ENCODE results near the gene JADE1. TPM values are rescaled to one million over a fixed set of nuclear protein-coding genes. Genes with fewer than 3 reads are reported as not detected.

Gene JADE1
- total and polyA plus RNA-seq, 2 of the 13 experiments (the other 11 are each of a cell fraction or from before 2014, with no cell fraction given): 5.4 to 19.3 TPM

DNA sequence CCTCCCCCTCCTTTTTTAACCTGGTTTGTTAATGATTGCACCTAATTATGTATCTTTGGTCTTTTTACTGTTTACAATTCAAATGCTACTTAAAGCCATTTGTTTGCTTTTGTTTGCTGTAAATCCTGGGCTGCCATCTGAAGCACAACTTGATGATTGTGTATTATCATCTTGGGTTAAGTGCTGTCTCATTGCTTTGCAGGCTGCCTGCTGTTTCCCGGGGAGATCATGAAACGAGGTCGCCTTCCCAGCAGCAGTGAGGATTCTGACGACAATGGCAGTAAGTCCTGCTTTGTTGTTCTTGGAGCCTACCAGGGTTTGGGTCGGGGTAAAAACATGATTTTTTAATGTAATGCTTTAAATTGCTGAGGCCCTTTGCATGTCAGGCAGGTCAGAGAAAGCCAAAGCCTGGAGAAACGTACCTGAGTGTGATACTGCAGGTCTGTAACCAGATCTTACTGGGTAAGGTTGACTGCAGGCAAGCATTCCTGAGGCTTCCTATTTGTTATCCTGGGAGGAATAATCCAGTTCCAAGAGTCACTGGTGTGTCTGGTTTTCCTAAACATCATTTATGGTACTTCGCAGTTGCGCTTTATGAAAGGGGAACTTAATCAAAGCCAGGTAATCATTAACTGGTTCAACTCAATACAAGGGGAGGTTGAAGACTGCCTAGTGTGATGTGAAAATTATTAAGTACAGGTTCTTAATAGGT is 22.2 kb downstream of the JADE1 start:
- intact Hi-C loops (cut with micrococcal nuclease; ENCODE audit: unreplicated experiment): loop anchor here (1.0 kb wide), 1 partner anchor 19 kb away; no protein-coding TSS in a partner anchor
- H3K9me3 ChIP-seq (ENCODE audit: low read length): no peaks in the 10 kb centered on the region
- FAIRE-seq (peak; percentile 73), DNase-seq (ENCODE audit: low spot score) (peak; percentile 57), ATAC-seq (peak; percentile 79)
- 43% methylated on average over 8 of the region's 8 CpGs for WGBS (ENCODE audit: low lambda C conversion rate)
- TSS peak; percentile 18 for BruUV-seq (replicated peaks)
- ChIA-PET POLR2A (no interaction called here), CTCF (ENCODE audit: low intra/inter-chr PET ratio, low total read pairs) (no interaction called here)
- H3K9ac ChIP-seq (ENCODE audit: insufficient read depth, low read depth, low read length): peak overlapping the region; percentile 44
- peak overlapping the region; percentile 66 for H3K27ac ChIP-seq (ENCODE audit: extremely low read length, insufficient read depth, low read length)
- H3K4me2 ChIP-seq (ENCODE audit: low read depth, low read length): peak overlapping the region; percentile 56
- peaks cover 50% of the 10 kb centered on the region for H3K4me1 ChIP-seq (ENCODE audit: insufficient read depth, low read length)
- no peaks in the 10 kb centered on the region for H3K27me3 ChIP-seq (ENCODE audit: control insufficient read depth in 1 of 2, insufficient read depth in 2 of 2, low read length in 2 of 2)
- in situ Hi-C loops (cut with HindIII; ENCODE audit: extremely low pct_ligation_motif_present, low pct_unique_long_range_greater_than_20kb): no loop called here
- H2AFZ ChIP-seq (ENCODE audit: low read length): no peak overlapping the region
- H3K4me3 ChIP-seq (replicated peaks in 1 of 3; ENCODE audit: insufficient read depth in 1 of 3, low read depth in 2 of 3, low read length in 3 of 3): peak overlapping the region in 2 of 3 experiments; percentile 2 to 18; a peak in 2 of 6 replicates
- peaks cover 25% of the 10 kb centered on the region for H4K20me1 ChIP-seq (ENCODE audit: insufficient read depth, low read length)
- peaks cover 11 to 15% of the 10 kb centered on the region in 2 experiments; a peak in 4 of 5 replicates for H3K36me3 ChIP-seq (replicated peaks in 1 of 2; ENCODE audit: control insufficient read depth in 1 of 2, insufficient read depth in 2 of 2, low read length in 2 of 2)
- H3K79me2 ChIP-seq (ENCODE audit: insufficient read depth, low read length): peaks cover 87% of the 10 kb centered on the region
- TF ChIP-seq ARID3A (IDR thresholded peaks at IDR 0.05; ENCODE audit: low read depth, low read length) (0 out of 2 replicates have a peak, but pooled peaks have one; percentile 26), FOXP1 (IDR thresholded peaks at IDR 0.05) (no peak), FOXP1 (CRISPR knock-in tag; IDR thresholded peaks at IDR 0.05) (peak; percentile 70), EZH2 (conservative IDR thresholded peaks at IDR 0.05; ENCODE audit: low read depth, low read length) (no peak), MAFK (conservative IDR thresholded peaks at IDR 0.05 in 1 of 2, IDR thresholded peaks at IDR 0.05 in 1 of 2; ENCODE audit: low read length in 2 of 2) (0 out of 4 replicates have a peak, but pooled peaks of 1 of the 2 experiments have one; percentile 7), REPIN1 (CRISPR knock-in tag; IDR thresholded peaks at IDR 0.05; ENCODE audit: borderline replicate concordance, low read depth) (no peak), ZNF281 (CRISPR knock-in tag; IDR thresholded peaks at IDR 0.05; ENCODE audit: borderline replicate concordance) (peak; percentile 20; the same call in 1 of the 2 replicates)
- TF ChIP-seq, protein P1, sequence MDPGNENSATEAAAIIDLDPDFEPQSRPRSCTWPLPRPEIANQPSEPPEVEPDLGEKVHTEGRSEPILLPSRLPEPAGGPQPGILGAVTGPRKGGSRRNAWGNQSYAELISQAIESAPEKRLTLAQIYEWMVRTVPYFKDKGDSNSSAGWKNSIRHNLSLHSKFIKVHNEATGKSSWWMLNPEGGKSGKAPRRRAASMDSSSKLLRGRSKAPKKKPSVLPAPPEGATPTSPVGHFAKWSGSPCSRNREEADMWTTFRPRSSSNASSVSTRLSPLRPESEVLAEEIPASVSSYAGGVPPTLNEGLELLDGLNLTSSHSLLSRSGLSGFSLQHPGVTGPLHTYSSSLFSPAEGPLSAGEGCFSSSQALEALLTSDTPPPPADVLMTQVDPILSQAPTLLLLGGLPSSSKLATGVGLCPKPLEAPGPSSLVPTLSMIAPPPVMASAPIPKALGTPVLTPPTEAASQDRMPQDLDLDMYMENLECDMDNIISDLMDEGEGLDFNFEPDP (CRISPR knock-in tag; conservative IDR thresholded peaks at IDR 0.05): no peak
- TF ChIP-seq, protein P2, sequence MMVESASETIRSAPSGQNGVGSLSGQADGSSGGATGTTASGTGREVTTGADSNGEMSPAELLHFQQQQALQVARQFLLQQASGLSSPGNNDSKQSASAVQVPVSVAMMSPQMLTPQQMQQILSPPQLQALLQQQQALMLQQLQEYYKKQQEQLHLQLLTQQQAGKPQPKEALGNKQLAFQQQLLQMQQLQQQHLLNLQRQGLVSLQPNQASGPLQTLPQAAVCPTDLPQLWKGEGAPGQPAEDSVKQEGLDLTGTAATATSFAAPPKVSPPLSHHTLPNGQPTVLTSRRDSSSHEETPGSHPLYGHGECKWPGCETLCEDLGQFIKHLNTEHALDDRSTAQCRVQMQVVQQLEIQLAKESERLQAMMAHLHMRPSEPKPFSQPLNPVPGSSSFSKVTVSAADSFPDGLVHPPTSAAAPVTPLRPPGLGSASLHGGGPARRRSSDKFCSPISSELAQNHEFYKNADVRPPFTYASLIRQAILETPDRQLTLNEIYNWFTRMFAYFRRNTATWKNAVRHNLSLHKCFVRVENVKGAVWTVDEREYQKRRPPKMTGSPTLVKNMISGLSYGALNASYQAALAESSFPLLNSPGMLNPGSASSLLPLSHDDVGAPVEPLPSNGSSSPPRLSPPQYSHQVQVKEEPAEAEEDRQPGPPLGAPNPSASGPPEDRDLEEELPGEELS (CRISPR knock-in tag; IDR thresholded peaks at IDR 0.05): peak; percentile 70
